Naive thymus-derived CD8-positive, alpha-beta T cell (primary cell): Measurements from ENCODE around the gene GPHB5. TPM values are rescaled to one million over a fixed set of nuclear protein-coding genes. Genes with fewer than 3 reads are reported as not detected.
"Not testable (repeated sequence)": the region's sequence is repeated elsewhere in the genome, so short reads cannot be mapped to it uniquely, and the experiment has no call there.

Experiments
- ATAC-seq, 2 donors: fragments of 150-1000 bp; cut with Tn5 transposase in 1 of 2; sonication (Bioruptor Pico), chemical (Tn5 transposase) in 1 of 2; 1 replicate in 1 of 2; 2 replicates in 1 of 2; pipeline ENCODE4 v1.10.0; 2021; ENCODE audit warnings: mild to moderate bottlenecking in 2 of 2, moderate library complexity in 2 of 2
- POLR2A ChIA-PET: fragments of 350-600 bp; sonication (Branson Sonifier 250); formaldehyde crosslinking; loops from one replicate; lab custom pipeline; 2021; ENCODE audit warnings: antibody characterized with exemption; lab: Charles Lee
- DNase-seq, 10 donors: peaks; one replicate each; pipeline versions ENCODE4 v3.0.0 to v3.0.0-alpha.2; 2020 to 2022
- H3K27ac Mint-ChIP-seq, 10 donors: one replicate each; pipeline ENCODE4 v1.8.0; 2020 to 2022; ENCODE audit warnings: mild to moderate bottlenecking in 10 of 10, mixed read lengths in 10 of 10, moderate library complexity in 4 of 10, inconsistent platforms in 1 of 10
- H3K27me3 Mint-ChIP-seq, 5 donors: one replicate each; pipeline ENCODE4 v1.8.0; 2021 to 2022; ENCODE audit warnings: mixed read lengths in 5 of 5
- H3K36me3 Mint-ChIP-seq, 3 donors: one replicate each; pipeline ENCODE4 v1.8.0; 2020 to 2022; ENCODE audit warnings: mixed read lengths in 3 of 3, mild to moderate bottlenecking in 2 of 3, inconsistent platforms in 1 of 3
- H3K4me1 Mint-ChIP-seq, 4 donors: one replicate each; pipeline ENCODE4 v1.8.0; 2021 to 2022; ENCODE audit warnings: mixed read lengths in 4 of 4
- H3K4me3 Mint-ChIP-seq, 10 donors: one replicate each; pipeline ENCODE4 v1.8.0; 2020 to 2022; ENCODE audit warnings: mild to moderate bottlenecking in 10 of 10, mixed read lengths in 10 of 10, moderate library complexity in 6 of 10, inconsistent platforms in 1 of 10
- H3K9me3 Mint-ChIP-seq, 9 donors: one replicate each; pipeline ENCODE4 v1.8.0; 2020 to 2022; ENCODE audit warnings: mixed read lengths in 9 of 9, mild to moderate bottlenecking in 3 of 9, inconsistent platforms in 1 of 9, moderate library complexity in 1 of 9
- polyA plus RNA-seq, 3 donors: library from polyadenylated mRNA; unstranded; fragments of 300-500 nt; fragmentation: Illumina TruSeq; gene quantifications; one replicate each; pipeline ENCODE4 v1.2.3, GENCODE V29; 2021
- total RNA-seq, 8 experiments: library from RNA in 2 of 8; stranded (reverse) in 2 of 8; gene quantifications; one replicate each; pipeline ENCODE4 v1.2.3 and lab custom pipeline; 2021 to 2026

Gene GPHB5
- total and polyA plus RNA-seq, 5 experiments from 2014 or later: not detected

GRCh38 chr14:63322472-63322871 is 3.7 kb upstream of the GPHB5 start:
- H3K36me3 Mint-ChIP-seq: peaks cover 0 to 2% (median 0%) of the 10 kb centered on the region in 3 donors
- POLR2A ChIA-PET: no interaction called here
- DNase-seq (no peak), ATAC-seq (no peak)
- H3K27ac Mint-ChIP-seq: no peak overlapping the region
- peaks cover 1 to 21% (median 12%) of the 10 kb centered on the region in 5 donors for H3K27me3 Mint-ChIP-seq
- no peak overlapping the region for H3K4me3 Mint-ChIP-seq
- no peaks in the 10 kb centered on the region for H3K4me1 Mint-ChIP-seq
- H3K9me3 Mint-ChIP-seq: no peaks in the 10 kb centered on the region

- H3K36me3 Mint-ChIP-seq: no peaks in the 10 kb centered on the region
- DNase-seq (peak in 1 of 10 donors; percentile 1), ATAC-seq (no peak)
- no peak overlapping the region for H3K4me3 Mint-ChIP-seq
- peaks cover 9 to 41% (median 18%) of the 10 kb centered on the region in 5 donors for H3K27me3 Mint-ChIP-seq
- H3K27ac Mint-ChIP-seq: no peak overlapping the region
- no peaks in the 10 kb centered on the region for H3K4me1 Mint-ChIP-seq
- POLR2A ChIA-PET: no interaction called here
- no peaks in the 10 kb centered on the region for H3K9me3 Mint-ChIP-seq
These were observed 9.9 kb downstream of the GPHB5 start for GRCh38 chr14:63308723-63309317.

GRCh38 chr14:63304429-63304828 is 14.3 kb downstream of the GPHB5 start:
- DNase-seq, POLR2A ChIA-PET, H3K9me3 Mint-ChIP-seq, H3K36me3 Mint-ChIP-seq, ATAC-seq, H3K27ac Mint-ChIP-seq, H3K4me3 Mint-ChIP-seq, H3K4me1 Mint-ChIP-seq: not testable (repeated sequence)
- H3K27me3 Mint-ChIP-seq: peaks cover 7 to 16% (median 14%) of the 10 kb centered on the region in 5 donors

- H3K4me3 Mint-ChIP-seq: no peak overlapping the region
- peaks cover 0 to 5% (median 1%) of the 10 kb centered on the region in 4 donors for H3K4me1 Mint-ChIP-seq
- peaks cover 0 to 21% (median 10%) of the 10 kb centered on the region in 5 donors for H3K27me3 Mint-ChIP-seq
- no peaks in the 10 kb centered on the region for H3K9me3 Mint-ChIP-seq
- H3K36me3 Mint-ChIP-seq: no peaks in the 10 kb centered on the region
- POLR2A ChIA-PET: no interaction called here
- DNase-seq: no peak
- no peak overlapping the region for H3K27ac Mint-ChIP-seq
- no peak for ATAC-seq
These were observed 16.7 kb downstream of the GPHB5 start for GRCh38 chr14:63301891-63302534.

- Mint-ChIP-seq H3K4me1 (peaks cover 0 to 5% (median 1%) of the 10 kb centered on the region in 4 donors), H3K27ac (no peak overlapping the region), H3K36me3 (no peaks in the 10 kb centered on the region), H3K9me3 (no peaks in the 10 kb centered on the region), H3K27me3 (peaks cover under 1 to 21% (median 10%) of the 10 kb centered on the region in 5 donors), H3K4me3 (no peak overlapping the region)
- POLR2A ChIA-PET: no interaction called here
- no peak for ATAC-seq
- no peak for DNase-seq
These were observed 17.9 kb downstream of the GPHB5 start for GRCh38 chr14:63300854-63301253.

GRCh38 chr14:63299351-63300110 is 19.2 kb downstream of the GPHB5 start:
- no peaks in the 10 kb centered on the region for H3K36me3 Mint-ChIP-seq
- no peak for ATAC-seq
- H3K9me3 Mint-ChIP-seq: no peaks in the 10 kb centered on the region
- peaks cover 0 to 5% (median 1%) of the 10 kb centered on the region in 4 donors for H3K4me1 Mint-ChIP-seq
- peaks cover 8 to 21% (median 15%) of the 10 kb centered on the region in 5 donors for H3K27me3 Mint-ChIP-seq
- H3K27ac Mint-ChIP-seq: no peak overlapping the region
- POLR2A ChIA-PET: interaction anchor here (0.6 kb wide), 1 partner anchor 572 kb away, joined by 3 read pairs; no protein-coding TSS in a partner anchor
- no peak overlapping the region for H3K4me3 Mint-ChIP-seq
- DNase-seq: no peak

GRCh38 chr14:63297372-63298063 is 21.2 kb downstream of the GPHB5 start:
- Mint-ChIP-seq H3K9me3 (no peaks in the 10 kb centered on the region), H3K27ac (no peak overlapping the region), H3K4me3 (no peak overlapping the region), H3K27me3 (peaks cover 7 to 25% (median 14%) of the 10 kb centered on the region in 5 donors), H3K36me3 (no peaks in the 10 kb centered on the region), H3K4me1 (peaks cover 0 to 5% (median 1%) of the 10 kb centered on the region in 4 donors)
- DNase-seq (no peak), ATAC-seq (no peak)
- POLR2A ChIA-PET: no interaction called here

- ATAC-seq (no peak), DNase-seq (no peak)
- Mint-ChIP-seq H3K27ac (no peak overlapping the region), H3K4me3 (peak overlapping the region in 1 of 10 donors; percentile 3), H3K4me1 (peaks cover 0 to 5% (median 1%) of the 10 kb centered on the region in 4 donors), H3K9me3 (no peaks in the 10 kb centered on the region), H3K36me3 (no peaks in the 10 kb centered on the region), H3K27me3 (peaks cover 7 to 26% (median 19%) of the 10 kb centered on the region in 5 donors)
- POLR2A ChIA-PET: no interaction called here
These were observed 22.6 kb downstream of the GPHB5 start for GRCh38 chr14:63296060-63296563.

- POLR2A ChIA-PET: no interaction called here
- no peaks in the 10 kb centered on the region for H3K36me3 Mint-ChIP-seq
- H3K27ac Mint-ChIP-seq: no peak overlapping the region
- H3K27me3 Mint-ChIP-seq: peaks cover 8 to 34% (median 22%) of the 10 kb centered on the region in 5 donors
- ATAC-seq (no peak), DNase-seq (no peak)
- H3K4me3 Mint-ChIP-seq: peak overlapping the region in 1 of 10 donors; percentile 35
- peaks cover 0 to 5% (median 1%) of the 10 kb centered on the region in 4 donors for H3K4me1 Mint-ChIP-seq
- no peaks in the 10 kb centered on the region for H3K9me3 Mint-ChIP-seq
These were observed 23.5 kb downstream of the GPHB5 start for GRCh38 chr14:63295231-63295685.

GRCh38 chr14:63292805-63293204 is 25.9 kb downstream of the GPHB5 start:
- ATAC-seq (no peak), DNase-seq (no peak)
- Mint-ChIP-seq H3K4me1 (no peaks in the 10 kb centered on the region), H3K27me3 (peaks cover 6 to 34% (median 15%) of the 10 kb centered on the region in 5 donors), H3K36me3 (no peaks in the 10 kb centered on the region), H3K27ac (no peak overlapping the region), H3K9me3 (no peaks in the 10 kb centered on the region), H3K4me3 (no peak overlapping the region)
- POLR2A ChIA-PET: no interaction called here

- DNase-seq (no peak), ATAC-seq (no peak)
- Mint-ChIP-seq H3K4me1 (no peaks in the 10 kb centered on the region), H3K36me3 (no peaks in the 10 kb centered on the region), H3K27ac (no peak overlapping the region), H3K27me3 (peaks cover 6 to 34% (median 13%) of the 10 kb centered on the region in 5 donors), H3K4me3 (no peak overlapping the region), H3K9me3 (no peaks in the 10 kb centered on the region)
- POLR2A ChIA-PET: no interaction called here
These were observed 27.8 kb downstream of the GPHB5 start for GRCh38 chr14:63290741-63291430.

GRCh38 chr14:63288853-63289252 is 29.9 kb downstream of the GPHB5 start:
- Mint-ChIP-seq H3K4me3 (no peak overlapping the region), H3K27ac (no peak overlapping the region), H3K4me1 (no peaks in the 10 kb centered on the region), H3K9me3 (no peaks in the 10 kb centered on the region), H3K36me3 (no peaks in the 10 kb centered on the region), H3K27me3 (peaks cover 6 to 24% (median 12%) of the 10 kb centered on the region in 5 donors)
- DNase-seq (no peak), ATAC-seq (no peak)
- POLR2A ChIA-PET: no interaction called here
